ENCODE results near the gene CPPED1. TPM values are rescaled to one million over a fixed set of nuclear protein-coding genes. Genes with fewer than 3 reads are reported as not detected.

CPPED1 gene
- total RNA-seq, 1 donor from 2014 or later = 9.0 TPM

DNA sequence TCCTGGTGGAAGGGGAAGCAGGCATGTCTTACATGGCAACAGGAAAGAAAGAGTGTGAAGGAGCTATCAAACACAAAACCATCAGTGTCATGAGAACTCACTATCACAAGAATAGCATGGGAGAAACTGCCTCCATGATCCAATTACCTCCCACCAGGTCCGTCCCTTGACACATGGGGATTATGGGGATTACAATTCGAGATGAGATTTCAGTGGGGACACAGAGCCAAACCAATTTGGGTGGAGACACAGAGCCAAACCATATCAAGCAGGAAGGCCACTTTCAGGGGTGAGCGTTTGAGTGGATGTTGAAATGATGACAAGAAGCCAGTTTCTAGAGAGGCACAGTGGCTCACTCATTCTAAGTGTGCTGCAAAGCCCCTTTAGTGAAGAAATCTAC, 143.8 kb downstream of the CPPED1 start:
- no peak overlapping the region for H3K27ac Mint-ChIP-seq

GRCh38 chr16:12658506-12658905, 145.2 kb downstream of the CPPED1 start:
- DNase-seq (ENCODE audit: low spot score) = no peak
- peaks cover 3% of the 10 kb centered on the region for H3K36me3 Mint-ChIP-seq (ENCODE audit: low read depth)
- H3K27ac Mint-ChIP-seq = no peak overlapping the region
- H3K4me1 Mint-ChIP-seq (ENCODE audit: low read depth) = no peaks in the 10 kb centered on the region
- peaks cover 14% of the 10 kb centered on the region for H3K9me3 Mint-ChIP-seq
- intact Hi-C loops (cut with micrococcal nuclease) = no loop called here
- no peaks in the 10 kb centered on the region for H3K27me3 Mint-ChIP-seq (ENCODE audit: low read depth)
- H3K4me3 Mint-ChIP-seq (ENCODE audit: low read depth) = no peak overlapping the region

More for the DNA sequence above, 143.8 kb downstream of the CPPED1 start:
- Mint-ChIP-seq H3K9me3 (peaks cover 21% of the 10 kb centered on the region), H3K4me3 (ENCODE audit: low read depth) (no peak overlapping the region), H3K27me3 (ENCODE audit: low read depth) (no peaks in the 10 kb centered on the region), H3K36me3 (ENCODE audit: low read depth) (peaks cover 11% of the 10 kb centered on the region), H3K4me1 (ENCODE audit: low read depth) (no peaks in the 10 kb centered on the region)
- intact Hi-C loops (cut with micrococcal nuclease) = no loop called here
- DNase-seq (ENCODE audit: low spot score) = no peak

GRCh38 chr16:12655537-12655936, 148.2 kb downstream of the CPPED1 start:
- DNase-seq (ENCODE audit: low spot score) = no peak
- Mint-ChIP-seq H3K9me3 (peaks cover 14% of the 10 kb centered on the region), H3K4me1 (ENCODE audit: low read depth) (no peaks in the 10 kb centered on the region), H3K27ac (no peak overlapping the region), H3K36me3 (ENCODE audit: low read depth) (no peaks in the 10 kb centered on the region), H3K27me3 (ENCODE audit: low read depth) (peaks cover 5% of the 10 kb centered on the region), H3K4me3 (ENCODE audit: low read depth) (no peak overlapping the region)
- intact Hi-C loops (cut with micrococcal nuclease) = no loop called here

- Mint-ChIP-seq H3K4me3 (ENCODE audit: low read depth) (no peak overlapping the region), H3K27me3 (ENCODE audit: low read depth) (peaks cover 6% of the 10 kb centered on the region), H3K36me3 (ENCODE audit: low read depth) (no peaks in the 10 kb centered on the region), H3K4me1 (ENCODE audit: low read depth) (no peaks in the 10 kb centered on the region), H3K9me3 (peaks cover 12% of the 10 kb centered on the region), H3K27ac (no peak overlapping the region)
- no peak for DNase-seq (ENCODE audit: low spot score)
- intact Hi-C loops (cut with micrococcal nuclease) = no loop called here
Observed at GRCh38 chr16:12653820-12654392, 149.8 kb downstream of the CPPED1 start.

DNA sequence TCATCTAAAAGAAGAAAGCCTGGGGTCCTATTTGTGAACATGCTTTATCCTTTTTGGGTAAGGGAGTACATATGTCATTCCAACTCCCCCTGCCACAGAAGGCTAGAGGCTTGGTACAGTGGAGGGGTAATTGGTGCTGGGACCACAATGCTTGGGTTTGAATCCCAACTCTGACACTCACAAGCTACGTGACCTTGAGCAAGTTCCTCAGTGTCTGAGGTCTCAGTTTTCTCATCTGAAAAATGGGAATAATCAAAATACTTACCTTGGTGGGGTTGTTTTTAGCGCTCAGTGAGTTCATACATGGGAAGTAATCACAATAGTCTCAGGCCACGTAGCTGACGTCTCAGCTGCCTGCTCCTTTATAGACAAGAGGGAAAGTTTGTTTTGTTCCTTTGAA, 150.8 kb downstream of the CPPED1 start:
- Mint-ChIP-seq H3K27me3 (ENCODE audit: low read depth) (peaks cover 6% of the 10 kb centered on the region), H3K4me1 (ENCODE audit: low read depth) (peaks cover 3% of the 10 kb centered on the region), H3K27ac (no peak overlapping the region), H3K9me3 (peaks cover 6% of the 10 kb centered on the region), H3K36me3 (ENCODE audit: low read depth) (peaks cover 3% of the 10 kb centered on the region), H3K4me3 (ENCODE audit: low read depth) (no peak overlapping the region)
- no peak for DNase-seq (ENCODE audit: low spot score)
- intact Hi-C loops (cut with micrococcal nuclease) = no loop called here

DNA sequence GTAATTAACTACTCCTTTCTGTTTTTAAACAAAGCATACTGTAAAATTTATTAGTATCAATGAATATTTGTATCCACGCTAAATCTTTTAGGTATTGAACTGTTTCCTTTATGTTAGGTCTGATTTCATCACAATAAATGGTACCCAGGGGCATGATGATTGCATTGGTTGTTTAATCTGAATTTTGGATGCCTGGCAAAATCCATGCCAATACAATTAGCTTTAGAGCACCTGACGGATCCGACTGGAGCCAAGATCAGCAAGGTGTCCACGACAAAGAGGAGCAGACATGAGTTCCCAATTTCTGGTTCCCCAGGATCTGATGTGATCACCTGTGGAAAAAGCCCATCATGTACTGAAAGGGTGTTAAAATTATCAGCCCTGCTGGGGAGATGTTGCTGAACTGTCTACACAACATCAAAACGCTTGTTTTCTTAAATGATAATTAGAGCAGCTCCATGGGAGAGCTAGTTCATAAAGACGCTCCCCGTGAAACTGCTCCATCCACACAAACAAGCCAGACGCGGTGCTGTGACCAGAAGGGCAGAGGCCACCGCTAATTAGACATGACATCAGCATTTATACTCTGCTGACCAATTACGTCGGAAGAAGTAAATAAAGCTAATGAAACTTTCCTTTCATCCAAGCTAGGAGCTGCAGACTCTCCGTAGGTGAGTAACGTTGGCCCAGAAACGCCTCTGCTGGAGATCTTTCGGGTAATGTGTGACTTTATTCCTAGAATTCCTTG, 151.7 kb downstream of the CPPED1 start:
- no peak overlapping the region for H3K27ac Mint-ChIP-seq
- intact Hi-C loops (cut with micrococcal nuclease) = no loop called here
- H3K36me3 Mint-ChIP-seq (ENCODE audit: low read depth) = peaks cover 3% of the 10 kb centered on the region
- no peak for DNase-seq (ENCODE audit: low spot score)
- H3K9me3 Mint-ChIP-seq = peaks cover 3% of the 10 kb centered on the region
- peaks cover 10% of the 10 kb centered on the region for H3K4me1 Mint-ChIP-seq (ENCODE audit: low read depth)
- H3K4me3 Mint-ChIP-seq (ENCODE audit: low read depth) = no peak overlapping the region
- H3K27me3 Mint-ChIP-seq (ENCODE audit: low read depth) = peaks cover 6% of the 10 kb centered on the region

DNA sequence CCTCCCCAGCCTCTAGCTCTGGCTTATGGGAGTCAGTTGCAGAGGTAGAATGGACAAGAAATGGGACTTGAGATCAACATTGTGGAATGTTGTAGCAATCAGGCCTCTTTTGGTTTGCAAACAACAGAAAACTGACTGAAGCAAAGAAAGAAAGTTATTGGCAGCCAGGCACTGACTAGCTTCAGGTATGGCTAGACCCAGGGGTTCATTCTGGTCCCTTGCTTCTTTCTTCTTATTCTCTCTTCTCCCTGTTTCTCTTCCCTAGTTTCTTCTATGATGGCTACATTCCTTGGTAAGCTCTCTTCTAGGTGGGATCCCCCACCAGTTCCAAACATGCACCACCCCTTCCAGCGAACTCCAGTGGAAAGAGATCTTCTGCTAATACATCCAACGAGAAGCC, 154.3 kb downstream of the CPPED1 start:
- H3K9me3 Mint-ChIP-seq = peaks cover 3% of the 10 kb centered on the region
- peaks cover 3% of the 10 kb centered on the region for H3K36me3 Mint-ChIP-seq (ENCODE audit: low read depth)
- H3K4me1 Mint-ChIP-seq (ENCODE audit: low read depth) = peaks cover 22% of the 10 kb centered on the region
- H3K4me3 Mint-ChIP-seq (ENCODE audit: low read depth) = no peak overlapping the region
- DNase-seq (ENCODE audit: low spot score) = no peak
- H3K27ac Mint-ChIP-seq = no peak overlapping the region
- intact Hi-C loops (cut with micrococcal nuclease) = loop anchor here (1.0 to 5.0 kb wide), 2 partner anchors 20 to 1557 kb away; no protein-coding TSS in a partner anchor
- peaks cover 6% of the 10 kb centered on the region for H3K27me3 Mint-ChIP-seq (ENCODE audit: low read depth)

DNA sequence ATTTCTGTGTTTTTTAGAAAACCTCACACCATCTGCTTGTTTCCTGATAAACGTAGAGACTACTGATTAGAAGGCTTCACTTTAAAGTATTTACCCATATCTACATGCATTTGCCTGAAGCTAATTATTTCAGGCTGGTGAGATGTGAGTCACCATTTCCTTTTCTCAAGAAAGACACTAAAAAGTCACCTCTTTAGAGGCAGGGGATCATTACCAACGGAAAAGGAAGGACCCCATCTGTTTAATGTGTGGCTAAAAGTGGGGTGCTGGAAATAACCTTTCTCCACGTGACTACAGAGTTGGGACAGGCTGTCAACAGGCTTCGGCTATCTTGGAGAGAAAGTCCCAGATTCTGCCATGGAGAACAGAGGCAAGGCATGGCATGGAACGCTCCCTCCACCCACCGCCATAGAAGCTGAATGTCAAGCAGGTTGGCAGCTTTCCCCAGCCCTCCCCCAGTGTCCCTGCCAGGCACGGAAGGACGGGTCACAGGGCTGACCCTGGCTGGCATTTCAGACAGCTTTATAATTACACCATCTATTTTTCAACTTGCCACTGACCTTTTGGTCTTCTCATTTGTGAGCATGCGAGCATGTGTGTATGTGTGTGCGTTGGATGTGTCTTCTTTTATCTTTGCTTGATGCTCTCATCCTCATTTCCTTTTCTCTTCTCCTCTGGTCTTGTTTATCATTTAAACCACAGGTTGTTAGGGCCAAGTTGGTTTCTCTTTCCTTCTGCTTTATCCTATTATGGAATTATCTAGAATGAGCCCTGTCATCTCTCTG, 157.0 kb downstream of the CPPED1 start:
- H3K36me3 Mint-ChIP-seq (ENCODE audit: low read depth) = peaks cover 5% of the 10 kb centered on the region
- DNase-seq (ENCODE audit: low spot score) = peak; percentile 37
- intact Hi-C loops (cut with micrococcal nuclease) = loop anchor here (1.0 to 5.0 kb wide), 5 partner anchors 33 to 1554 kb away; partner anchors contain the start of gene CPPED1
- H3K4me3 Mint-ChIP-seq (ENCODE audit: low read depth) = peak overlapping the region; percentile 46
- H3K27ac Mint-ChIP-seq = peak overlapping the region; percentile 96
- H3K27me3 Mint-ChIP-seq (ENCODE audit: low read depth) = peaks cover 4% of the 10 kb centered on the region
- peaks cover 3% of the 10 kb centered on the region for H3K9me3 Mint-ChIP-seq
- H3K4me1 Mint-ChIP-seq (ENCODE audit: low read depth) = peaks cover 28% of the 10 kb centered on the region

- no peak for DNase-seq (ENCODE audit: low spot score)
- peaks cover 3% of the 10 kb centered on the region for H3K9me3 Mint-ChIP-seq
- intact Hi-C loops (cut with micrococcal nuclease) = loop anchor here (1.0 to 5.0 kb wide), 2 partner anchors 33 to 1554 kb away; no protein-coding TSS in a partner anchor
- H3K36me3 Mint-ChIP-seq (ENCODE audit: low read depth) = peaks cover 5% of the 10 kb centered on the region
- H3K27me3 Mint-ChIP-seq (ENCODE audit: low read depth) = peaks cover 3% of the 10 kb centered on the region
- peak overlapping the region; percentile 46 for H3K4me3 Mint-ChIP-seq (ENCODE audit: low read depth)
- peaks cover 28% of the 10 kb centered on the region for H3K4me1 Mint-ChIP-seq (ENCODE audit: low read depth)
- H3K27ac Mint-ChIP-seq = peak overlapping the region; percentile 96
Observed at GRCh38 chr16:12646098-12646489, 157.6 kb downstream of the CPPED1 start.

DNA sequence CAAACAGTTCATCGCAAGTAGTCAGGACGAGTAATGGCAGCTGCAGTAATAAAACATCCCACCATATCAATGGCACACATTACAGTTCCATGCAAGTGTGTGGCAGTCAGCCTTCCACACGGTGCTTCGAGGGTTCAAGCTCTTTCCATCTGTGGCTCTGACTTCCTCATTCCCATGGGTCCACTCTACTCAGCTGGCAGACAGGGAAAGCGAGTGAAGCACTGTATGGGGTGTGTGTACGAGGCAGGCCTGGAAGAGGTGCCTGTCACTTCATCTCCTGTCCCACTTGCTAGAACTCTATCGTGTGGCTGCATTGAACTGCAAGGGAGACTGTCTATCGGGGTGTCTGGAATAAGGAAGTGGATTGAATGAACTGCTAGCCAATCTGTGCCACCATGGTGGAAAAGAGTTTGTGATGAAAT, 160.6 kb downstream of the CPPED1 start:
- intact Hi-C loops (cut with micrococcal nuclease) = no loop called here
- Mint-ChIP-seq H3K36me3 (ENCODE audit: low read depth) (peaks cover 3% of the 10 kb centered on the region), H3K4me3 (ENCODE audit: low read depth) (no peak overlapping the region), H3K9me3 (peaks cover 3% of the 10 kb centered on the region), H3K27ac (no peak overlapping the region), H3K4me1 (ENCODE audit: low read depth) (peaks cover 25% of the 10 kb centered on the region), H3K27me3 (ENCODE audit: low read depth) (no peaks in the 10 kb centered on the region)
- no peak for DNase-seq (ENCODE audit: low spot score)

DNA sequence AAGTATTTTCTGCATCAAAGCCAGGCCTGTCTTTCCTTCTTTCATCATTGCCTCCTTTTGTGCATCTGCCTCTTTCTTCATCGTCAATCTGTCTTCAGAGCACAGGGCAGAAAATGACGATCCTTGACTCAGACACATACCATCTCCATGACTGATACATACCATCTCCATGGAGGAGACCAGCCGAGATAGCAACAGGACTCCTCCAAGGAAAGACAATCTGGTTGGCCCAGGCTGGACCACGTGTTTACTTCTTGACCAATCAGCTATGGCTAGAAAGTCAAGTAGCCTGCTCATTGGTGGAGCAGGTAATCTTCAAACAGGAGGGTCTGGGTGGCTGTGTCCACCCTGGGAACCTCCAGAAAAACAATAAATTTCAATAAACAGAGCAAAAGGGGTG, 164.6 kb downstream of the CPPED1 start:
- no peak overlapping the region for H3K4me3 Mint-ChIP-seq (ENCODE audit: low read depth)
- peaks cover 6% of the 10 kb centered on the region for H3K27me3 Mint-ChIP-seq (ENCODE audit: low read depth)
- H3K36me3 Mint-ChIP-seq (ENCODE audit: low read depth) = peaks cover 3% of the 10 kb centered on the region
- H3K9me3 Mint-ChIP-seq = no peaks in the 10 kb centered on the region
- no peak overlapping the region for H3K27ac Mint-ChIP-seq
- H3K4me1 Mint-ChIP-seq (ENCODE audit: low read depth) = peaks cover 3% of the 10 kb centered on the region
- no peak for DNase-seq (ENCODE audit: low spot score)
- intact Hi-C loops (cut with micrococcal nuclease) = no loop called here

- intact Hi-C loops (cut with micrococcal nuclease) = no loop called here
- Mint-ChIP-seq H3K27ac (no peak overlapping the region), H3K4me3 (ENCODE audit: low read depth) (no peak overlapping the region), H3K27me3 (ENCODE audit: low read depth) (peaks cover 17% of the 10 kb centered on the region), H3K4me1 (ENCODE audit: low read depth) (no peaks in the 10 kb centered on the region), H3K9me3 (no peaks in the 10 kb centered on the region), H3K36me3 (ENCODE audit: low read depth) (no peaks in the 10 kb centered on the region)
- DNase-seq (ENCODE audit: low spot score) = no peak
Observed at GRCh38 chr16:12637002-12637401, 166.7 kb downstream of the CPPED1 start.

Measured in activated T-helper 2 cell treated with anti-CD3 and anti-CD28 coated beads, Interferon-gamma antibody, Interleukin-2, Interleukin-4, amounts not matched to agents 10 μg/mL and 5 μg/mL and 100 μg/mL, durations not matched to agents 14 hours and 24 hours and 36 hours (primary cell).